ENCODE data around the gene DNPH1. TPM values are rescaled to one million over a fixed set of nuclear protein-coding genes. Genes with fewer than 3 reads are reported as not detected.

Gene DNPH1
- total and polyA plus RNA-seq, 11 donors, result 18.9 to 63.7 (median 29.7) TPM

- Histone ChIP-seq H3K4me3 (no peak overlapping the region), H3K9me3 (no peaks in the 10 kb centered on the region), H3K27ac (no peak overlapping the region), H3K27me3 (no peaks in the 10 kb centered on the region), H3K36me3 (peaks cover 0 to 62% (median 40%) of the 10 kb centered on the region in 9 donors), H3K4me1 (no peaks in the 10 kb centered on the region)
- TF ChIP-seq CTCF (IDR thresholded peaks at IDR 0.05), result no peak
- no peak for TF ChIP-seq POLR2A (IDR thresholded peaks at IDR 0.05)
- intact Hi-C loops (cut with DNase I), result no loop called here
- WGBS, 4 donors, result 94 to 97% (median 96%) methylated on average over 23 of the region's 23 CpGs
- no peak for DNase-seq
- ATAC-seq, result no peak
Observed at GRCh38 chr6:43204271-43205105, 24.8 kb downstream of the DNPH1 start.

- DNase-seq (no peak), ATAC-seq (no peak)
- Histone ChIP-seq H3K4me3 (no peak overlapping the region), H3K9me3 (no peaks in the 10 kb centered on the region), H3K27ac (no peak overlapping the region), H3K4me1 (no peaks in the 10 kb centered on the region), H3K27me3 (no peaks in the 10 kb centered on the region), H3K36me3 (peaks cover 0 to 66% (median 47%) of the 10 kb centered on the region in 9 donors)
- TF ChIP-seq CTCF (IDR thresholded peaks at IDR 0.05), result no peak
- TF ChIP-seq POLR2A (IDR thresholded peaks at IDR 0.05), result no peak
- intact Hi-C loops (cut with DNase I), result no loop called here
- WGBS, 4 donors, result 88 to 95% (median 94%) methylated on average over 8 of the region's 8 CpGs
Observed at GRCh38 chr6:43203718-43204095, 25.6 kb downstream of the DNPH1 start.

GRCh38 chr6:43203029-43203717 is 26.1 kb downstream of the DNPH1 start:
- intact Hi-C loops (cut with DNase I), result no loop called here
- no peaks in the 10 kb centered on the region for H3K4me1 ChIP-seq
- DNase-seq (no peak), ATAC-seq (no peak)
- no peaks in the 10 kb centered on the region for H3K27me3 ChIP-seq
- H3K4me3 ChIP-seq, result no peak overlapping the region
- TF ChIP-seq POLR2A (IDR thresholded peaks at IDR 0.05) (no peak), CTCF (IDR thresholded peaks at IDR 0.05) (no peak)
- H3K36me3 ChIP-seq, result peaks cover 0 to 71% (median 52%) of the 10 kb centered on the region in 9 donors
- no peaks in the 10 kb centered on the region for H3K9me3 ChIP-seq
- WGBS, 4 donors, result 88 to 92% (median 91%) methylated on average over 14 to 17 of the region's 17 CpGs
- H3K27ac ChIP-seq, result no peak overlapping the region

- intact Hi-C loops (cut with DNase I), result no loop called here
- 87 to 94% (median 89%) methylated on average over 5 of the region's 5 CpGs for WGBS, 4 donors
- peaks cover 0 to 79% (median 60%) of the 10 kb centered on the region in 9 donors for H3K36me3 ChIP-seq
Observed at GRCh38 chr6:43202451-43202850, 26.8 kb downstream of the DNPH1 start.

More at GRCh38 chr6:43202451-43202850, 26.8 kb downstream of the DNPH1 start:
- ATAC-seq, result no peak
- Histone ChIP-seq H3K9me3 (no peaks in the 10 kb centered on the region), H3K27ac (no peak overlapping the region), H3K4me3 (no peak overlapping the region), H3K27me3 (no peaks in the 10 kb centered on the region), H3K4me1 (no peaks in the 10 kb centered on the region)
- no peak for TF ChIP-seq CTCF (IDR thresholded peaks at IDR 0.05)
- no peak for TF ChIP-seq POLR2A (IDR thresholded peaks at IDR 0.05)
- peak in 1 of 5 donors; percentile 4 for DNase-seq
